ENCODE results near the gene CD200R1L.

DNA sequence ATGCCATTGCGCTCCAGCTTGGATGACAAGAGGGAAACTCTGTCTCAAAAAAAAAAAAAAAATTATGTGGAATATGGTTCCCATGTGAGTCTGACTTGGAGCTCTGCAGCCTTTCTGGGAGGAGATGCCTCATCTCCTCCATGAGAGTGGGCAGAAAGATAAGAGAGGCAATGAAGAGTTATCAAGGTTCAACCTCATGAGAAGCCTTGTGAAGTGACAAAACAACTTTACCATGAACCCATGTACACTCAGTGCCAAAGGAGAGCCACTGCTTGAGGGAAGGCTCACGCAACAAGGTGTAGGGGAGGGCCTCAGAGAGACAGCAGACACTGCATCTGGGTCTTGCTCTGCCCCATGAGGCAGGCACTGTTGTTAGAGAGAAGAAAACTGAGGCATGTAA, 75.7 kb downstream of the CD200R1L start:
- TF ChIP-seq, protein P1, sequence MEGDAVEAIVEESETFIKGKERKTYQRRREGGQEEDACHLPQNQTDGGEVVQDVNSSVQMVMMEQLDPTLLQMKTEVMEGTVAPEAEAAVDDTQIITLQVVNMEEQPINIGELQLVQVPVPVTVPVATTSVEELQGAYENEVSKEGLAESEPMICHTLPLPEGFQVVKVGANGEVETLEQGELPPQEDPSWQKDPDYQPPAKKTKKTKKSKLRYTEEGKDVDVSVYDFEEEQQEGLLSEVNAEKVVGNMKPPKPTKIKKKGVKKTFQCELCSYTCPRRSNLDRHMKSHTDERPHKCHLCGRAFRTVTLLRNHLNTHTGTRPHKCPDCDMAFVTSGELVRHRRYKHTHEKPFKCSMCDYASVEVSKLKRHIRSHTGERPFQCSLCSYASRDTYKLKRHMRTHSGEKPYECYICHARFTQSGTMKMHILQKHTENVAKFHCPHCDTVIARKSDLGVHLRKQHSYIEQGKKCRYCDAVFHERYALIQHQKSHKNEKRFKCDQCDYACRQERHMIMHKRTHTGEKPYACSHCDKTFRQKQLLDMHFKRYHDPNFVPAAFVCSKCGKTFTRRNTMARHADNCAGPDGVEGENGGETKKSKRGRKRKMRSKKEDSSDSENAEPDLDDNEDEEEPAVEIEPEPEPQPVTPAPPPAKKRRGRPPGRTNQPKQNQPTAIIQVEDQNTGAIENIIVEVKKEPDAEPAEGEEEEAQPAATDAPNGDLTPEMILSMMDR (conservative IDR thresholded peaks at IDR 0.05; ENCODE audit: low read depth, low read length) = no peak
- TF ChIP-seq POLR2A (IDR thresholded peaks at IDR 0.05; ENCODE audit: low read depth, low read length) (no peak), BHLHE40 (IDR thresholded peaks at IDR 0.05; ENCODE audit: low read depth, low read length) (no peak), CHD1 (IDR thresholded peaks at IDR 0.05; ENCODE audit: low read depth, low read length) (no peak), MXI1 (IDR thresholded peaks at IDR 0.05; ENCODE audit: borderline replicate concordance, low read depth, low read length) (no peak)
- TF ChIP-seq, protein P2, sequence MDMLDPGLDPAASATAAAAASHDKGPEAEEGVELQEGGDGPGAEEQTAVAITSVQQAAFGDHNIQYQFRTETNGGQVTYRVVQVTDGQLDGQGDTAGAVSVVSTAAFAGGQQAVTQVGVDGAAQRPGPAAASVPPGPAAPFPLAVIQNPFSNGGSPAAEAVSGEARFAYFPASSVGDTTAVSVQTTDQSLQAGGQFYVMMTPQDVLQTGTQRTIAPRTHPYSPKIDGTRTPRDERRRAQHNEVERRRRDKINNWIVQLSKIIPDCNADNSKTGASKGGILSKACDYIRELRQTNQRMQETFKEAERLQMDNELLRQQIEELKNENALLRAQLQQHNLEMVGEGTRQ (IDR thresholded peaks at IDR 0.05; ENCODE audit: low read depth, low read length) = no peak
